Transverse colon (tissue), 4 donors: ENCODE measurements around the gene SSBP4. TPM values are rescaled to one million over a fixed set of nuclear protein-coding genes. Genes with fewer than 3 reads are reported as not detected.
A peak's percentile ranks its signal among the peaks of the same experiment; 100 is the strongest.

Source experiments
- DNase-seq: peaks from one replicate; pipeline ENCODE4 v3.0.0-alpha.2; 2019
- H3K27ac ChIP-seq, 4 donors: fragments of 200-600 bp; sonication (generic); 2 replicates each; pipeline ENCODE4 v1.5.1; 2016 to 2018; ENCODE audit warnings: inconsistent platforms in 4 of 4
- H3K27me3 ChIP-seq: fragments of 200-600 bp; sonication (generic); 2 replicates; pipeline ENCODE4 v1.5.1; 2017; ENCODE audit warnings: inconsistent platforms
- H3K36me3 ChIP-seq, 4 donors: fragments of 200-600 bp; sonication (generic); 2 replicates each; pipeline ENCODE4 v1.5.1; 2017 to 2019; ENCODE audit warnings: inconsistent platforms in 4 of 4
- H3K4me1 ChIP-seq, 4 donors: fragments of 200-600 bp; sonication (generic); 2 replicates each; pipeline ENCODE4 v1.5.1; 2017 to 2020; ENCODE audit warnings: inconsistent platforms in 4 of 4
- H3K4me3 ChIP-seq, 4 donors: fragments of 200-600 bp; sonication (generic); 1 replicate in 1 of 4; 2 replicates in 3 of 4; pipeline versions ENCODE4 v1.5.1 to v1.6.1; 2017 to 2019; ENCODE audit warnings: inconsistent platforms in 4 of 4
- H3K9me3 ChIP-seq, 2 donors: fragments of 200-600 bp; sonication (generic); 2 replicates each; pipeline ENCODE4 v1.5.1; 2017 to 2019; ENCODE audit warnings: inconsistent platforms in 2 of 2
- CTCF ChIP-seq, 5 experiments: fragments of 200-600 bp in 3 of 5; fragments of 450-650 bp in 2 of 5; sonication (generic) in 3 of 5; IDR thresholded peaks; 1 replicate in 2 of 5; 2 replicates in 3 of 5; pipeline ENCODE4 v1.5.1; 2016 to 2017; ENCODE audit warnings: antibody characterized with exemption in 5 of 5, inconsistent platforms in 3 of 5, mild to moderate bottlenecking in 2 of 5, moderate library complexity in 1 of 5
- EP300 ChIP-seq: sonication (generic); formaldehyde crosslinking; IDR thresholded peaks from one replicate; pipeline ENCODE4 v1.6.1; 2017; ENCODE audit warnings: antibody characterized with exemption, low read depth
- POLR2A ChIP-seq: fragments of 450-650 bp; IDR thresholded peaks from one replicate; pipeline ENCODE4 v1.6.1; 2016; ENCODE audit warnings: antibody characterized with exemption, mild to moderate bottlenecking, moderate library complexity
- POLR2AphosphoS5 ChIP-seq, 3 donors: sonication (generic); formaldehyde crosslinking; IDR thresholded peaks; one replicate each; pipeline ENCODE4 v1.6.1; 2016; ENCODE audit warnings: antibody characterized with exemption in 3 of 3
- WGBS, 2 donors: methylation state at CpG; one replicate each; pipeline ENCODE4 v1.1.5; 2018; ENCODE audit warnings: low coverage in 1 of 2; 5-methylcytosine and 5-hydroxymethylcytosine counted together
- in situ Hi-C, 4 donors: fragments of 200-750 bp; cut with MboI; loops; one replicate each; pipeline versions ENCODE4 v1.15.0 to v1.15.1; 2017; ENCODE audit warnings: low sequenced_read_pairs in 3 of 4, low pct_ligation_motif_present in 1 of 4, low pct_unique_long_range_greater_than_20kb in 1 of 4
- intact Hi-C: fragments of 100-400 bp; cut with DNase I; formaldehyde crosslinking; loops from one replicate; pipeline ENCODE4 v1.15.1; 2023; ENCODE audit warnings: low total_unique reads
- total RNA-seq, 4 donors: library from RNA; depleted of rRNA; stranded (reverse); fragments of >200 nt; gene quantifications; one replicate each; pipeline ENCODE4 v1.1.0, GENCODE V29; 2016

SSBP4 gene
- total RNA-seq, 4 donors from 2014 or later: 9.4 to 40.4 (median 32.2) TPM

DNA sequence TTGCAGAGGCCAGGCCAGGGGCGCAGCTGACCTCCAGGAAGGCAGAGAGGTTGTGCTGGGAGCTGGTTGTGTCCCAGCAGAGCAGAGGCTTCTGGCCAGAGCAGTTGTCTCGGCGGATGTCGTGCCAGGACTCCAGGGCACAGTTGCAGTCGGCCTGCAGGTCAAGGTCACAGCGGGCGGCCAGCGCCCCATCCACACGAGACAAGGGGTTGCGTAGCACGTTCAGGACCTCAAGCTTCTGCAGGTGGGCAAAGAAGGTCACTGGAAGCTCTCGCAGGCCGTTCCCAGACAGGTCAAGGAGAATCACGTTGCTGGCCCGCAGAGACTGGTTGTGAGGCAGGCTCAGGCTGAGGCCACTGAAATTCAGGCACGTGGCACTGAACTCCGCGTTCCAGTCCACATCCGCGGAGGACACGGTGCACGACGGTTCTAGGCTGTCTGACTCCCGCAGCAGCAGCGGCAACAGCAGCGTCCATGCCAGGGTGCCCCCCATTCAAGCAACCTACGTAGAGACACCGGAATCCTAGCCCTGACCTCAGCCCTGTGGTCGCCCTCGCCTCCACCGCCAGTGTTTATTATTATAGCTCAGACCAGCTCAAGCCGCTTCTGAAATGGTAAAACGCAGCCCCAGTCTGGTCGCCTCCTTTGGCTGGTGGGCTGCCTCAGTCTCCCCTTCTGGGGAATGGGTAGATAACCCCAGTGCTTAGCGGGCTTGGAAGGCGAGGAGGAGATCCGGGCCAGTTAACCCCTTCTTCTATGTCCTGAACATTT is 22.5 kb upstream of the SSBP4 start:
- peak overlapping the region in 2 of 4 donors; percentile 17 to 22 for H3K4me3 ChIP-seq
- intact Hi-C loops: no loop called here
- 62 to 67% methylated on average over 3 to 32 of the region's 37 CpGs for WGBS, 2 donors
- H3K36me3 ChIP-seq: no peaks in the 10 kb centered on the region
- in situ Hi-C loops: loop anchor here in 1 of 4 donors (10.0 kb wide), 1 partner anchor 52 kb away; the partner anchor contains the start of gene PGPEP1
- no peak for TF ChIP-seq POLR2AphosphoS5 (IDR thresholded peaks at IDR 0.05)
- TF ChIP-seq EP300: no peak
- no peak for TF ChIP-seq POLR2A
- no peak for TF ChIP-seq CTCF (IDR thresholded peaks at IDR 0.05)
- no peaks in the 10 kb centered on the region for H3K9me3 ChIP-seq
- peak overlapping the region in 1 of 4 donors; percentile 41 for H3K27ac ChIP-seq
- H3K27me3 ChIP-seq: peaks cover 13% of the 10 kb centered on the region
- DNase-seq: no peak
- H3K4me1 ChIP-seq: peaks cover 0 to 23% (median 16%) of the 10 kb centered on the region in 4 donors

- in situ Hi-C loops (loop anchor here in 1 of 4 donors (10.0 kb wide), 1 partner anchor 53 kb away; the partner anchor contains the start of gene PGPEP1), intact Hi-C loops (no loop called here)
- peaks cover 13% of the 10 kb centered on the region for H3K27me3 ChIP-seq
- no peak for DNase-seq
- H3K36me3 ChIP-seq: no peaks in the 10 kb centered on the region
- H3K9me3 ChIP-seq: no peaks in the 10 kb centered on the region
- peak in 2 of 3 donors; percentile 14 to 52 for TF ChIP-seq POLR2AphosphoS5 (IDR thresholded peaks at IDR 0.05)
- no peak for TF ChIP-seq CTCF (IDR thresholded peaks at IDR 0.05)
- no peak for TF ChIP-seq EP300
- TF ChIP-seq POLR2A: peak; percentile 46
- peak within 1 kb of the TSS in 1 of 4 donors; percentile 41 for H3K27ac ChIP-seq
- H3K4me1 ChIP-seq: peaks cover 0 to 31% (median 23%) of the 10 kb centered on the region in 4 donors
- peak within 1 kb of the TSS in 2 of 4 donors; percentile 17 to 22 for H3K4me3 ChIP-seq
- 12% methylated on average over 30 of the region's 33 CpGs; no CpG with 5 or more reads in 1 of the 2 donors for WGBS, 2 donors
Observed at GRCh38 chr19:18397242-18398202, 21.7 kb upstream of the SSBP4 start, which contains the start of gene LRRC25. LRRC25 (minus strand) TSS chr19:18397622; CDS start chr19:18396963, 659 bp downstream.

GRCh38 chr19:18399008-18399407 is 20.2 kb upstream of the SSBP4 start:
- TF ChIP-seq POLR2A (no peak), EP300 (no peak), CTCF (IDR thresholded peaks at IDR 0.05) (no peak), POLR2AphosphoS5 (IDR thresholded peaks at IDR 0.05) (peak in 1 of 3 donors; percentile 31)
- WGBS, 2 donors: 28% methylated on average over 6 of the region's 6 CpGs; no CpG with 5 or more reads in 1 of the 2 donors
- intact Hi-C loops (no loop called here), in situ Hi-C loops (loop anchor here in 1 of 4 donors (10.0 kb wide), 1 partner anchor 54 kb away; the partner anchor contains the start of gene PGPEP1)
- peak; percentile 60 for DNase-seq
- Histone ChIP-seq H3K36me3 (no peaks in the 10 kb centered on the region), H3K27me3 (peaks cover 13% of the 10 kb centered on the region), H3K27ac (no peak overlapping the region), H3K4me1 (peaks cover 0 to 46% (median 37%) of the 10 kb centered on the region in 4 donors), H3K4me3 (no peak overlapping the region), H3K9me3 (no peaks in the 10 kb centered on the region)
